H1 (cell line): ENCODE measurements around the gene UMODL1. TPM values are rescaled to one million over a fixed set of nuclear protein-coding genes. Genes with fewer than 3 reads are reported as not detected.

ENCODE experiments used
- CTCF ChIA-PET: fragments of 300-600 bp; sonication (Branson Sonifier 250); formaldehyde crosslinking; loops from one replicate; lab custom pipeline; 2021; ENCODE audit not compliant: partially characterized antibody; lab: Charles Lee
- POLR2A ChIA-PET: fragments of 300-600 bp; sonication (Branson Sonifier 250); formaldehyde crosslinking; loops from one replicate; lab custom pipeline; 2021; ENCODE audit warnings: inconsistent platforms; ENCODE audit not compliant: partially characterized antibody; lab: Charles Lee
- DNase-seq, 2 experiments: peaks; one replicate each; pipeline versions ENCODE4 v3.0.0 to v3.0.0-alpha.2; 2010 to 2022; ENCODE audit warnings: low spot score in 2 of 2, low read depth in 1 of 2, mixed read lengths in 1 of 2
- FAIRE-seq: peaks from 2 replicates; lab custom pipeline; 2011; peaks lifted over from hg19 to GRCh38; lab: Jason Lieb, UNC
- H2AFZ ChIP-seq: 2 replicates; pipeline ENCODE4 v1.8.1; 2012; ENCODE audit warnings: low read length, inconsistent platforms
- H2AK5ac ChIP-seq: 2 replicates; pipeline ENCODE4 v1.6.1; 2013; ENCODE audit warnings: low read depth, low read length
- H2BK120ac ChIP-seq: replicated peaks from 2 replicates; pipeline ENCODE3; 2013; ENCODE audit warnings: low read depth, low read length, inconsistent platforms
- H2BK12ac ChIP-seq: 2 replicates; pipeline ENCODE4 v1.6.1; 2013; ENCODE audit warnings: low read depth, low read length
- H2BK15ac ChIP-seq: 2 replicates; pipeline ENCODE4 v1.6.1; 2013; ENCODE audit warnings: low read length
- H2BK20ac ChIP-seq: 2 replicates; pipeline ENCODE4 v1.6.1; 2013; ENCODE audit warnings: low read length
- H2BK5ac ChIP-seq: 2 replicates; pipeline ENCODE4 v1.6.1; 2013; ENCODE audit warnings: low read depth, low read length
- H3K14ac ChIP-seq: 2 replicates; pipeline ENCODE4 v1.6.1; 2013; ENCODE audit warnings: inconsistent platforms; ENCODE audit not compliant: insufficient read length
- H3K18ac ChIP-seq: 2 replicates; pipeline ENCODE4 v1.6.1; 2013; ENCODE audit warnings: low read length; ENCODE audit errors: extremely low read depth
- H3K23ac ChIP-seq: 2 replicates; pipeline ENCODE4 v1.6.1; 2013; ENCODE audit warnings: inconsistent platforms; ENCODE audit not compliant: insufficient read length
- H3K23me2 ChIP-seq: 2 replicates; pipeline ENCODE4 v1.6.1; 2013; ENCODE audit warnings: low read depth, low read length
- H3K27ac ChIP-seq: 2 replicates; pipeline ENCODE4 v1.6.1; 2011; ENCODE audit warnings: low read depth, low read length, inconsistent platforms
- H3K27me3 ChIP-seq, 4 experiments: replicated peaks in 1 of 4; 1 replicate in 1 of 4; 2 replicates in 3 of 4; pipeline versions ENCODE4 v1.6.1 to v1.8.1; 2011 to 2013; ENCODE audit warnings: low read length in 3 of 4, mild to moderate bottlenecking in 3 of 4, inconsistent platforms in 2 of 4, mixed read lengths in 2 of 4, moderate library complexity in 1 of 4; ENCODE audit not compliant: control insufficient read depth in 3 of 4, insufficient read depth in 3 of 4; ENCODE audit errors: extremely low read depth in 1 of 4
- H3K36me3 ChIP-seq, 4 experiments: 2 replicates each; pipeline versions ENCODE4 v1.6.1 to v1.8.1; 2011 to 2013; ENCODE audit warnings: mild to moderate bottlenecking in 4 of 4, low read length in 3 of 4, moderate library complexity in 2 of 4, control low read depth in 1 of 4, inconsistent platforms in 1 of 4; ENCODE audit not compliant: insufficient read depth in 4 of 4, control insufficient read depth in 2 of 4
- H3K4ac ChIP-seq: replicated peaks from 2 replicates; pipeline ENCODE3; 2013; ENCODE audit warnings: low read length, low read depth, mixed read lengths, inconsistent platforms; ENCODE audit not compliant: insufficient read length
- H3K4me1 ChIP-seq, 4 experiments: replicated peaks in 1 of 4; 1 replicate in 1 of 4; 2 replicates in 3 of 4; pipeline versions ENCODE4 v1.6.1 to v1.8.1; 2011 to 2013; ENCODE audit warnings: low read length in 3 of 4, inconsistent platforms in 2 of 4, mixed read lengths in 1 of 4; ENCODE audit not compliant: insufficient read depth in 4 of 4, control insufficient read depth in 3 of 4
- H3K4me2 ChIP-seq, 2 experiments: 2 replicates each; pipeline versions ENCODE4 v1.6.1 to v1.8.1; 2011 to 2013; ENCODE audit warnings: low read depth in 2 of 2, low read length in 2 of 2, control low read depth in 1 of 2, inconsistent platforms in 1 of 2, mild to moderate bottlenecking in 1 of 2; ENCODE audit not compliant: insufficient read depth in 1 of 2
- H3K4me3 ChIP-seq, 4 experiments: fragments of 200-600, 300-600 bp in 1 of 4; sonication (generic), shearing (Covaris generic), sonication (Bioruptor Twin) in 1 of 4; 2 replicates each; pipeline versions ENCODE4 v1.5.1 to v1.8.1; 2011 to 2016; ENCODE audit warnings: low read length in 4 of 4, low read depth in 3 of 4, control low read depth in 2 of 4, inconsistent platforms in 2 of 4, mild to moderate bottlenecking in 2 of 4, mixed read lengths in 1 of 4, moderate library complexity in 1 of 4; ENCODE audit not compliant: insufficient read depth in 2 of 4; ENCODE audit errors: extremely low read depth in 1 of 4
- H3K56ac ChIP-seq: replicated peaks from 2 replicates; pipeline ENCODE3; 2013; ENCODE audit warnings: low read depth, mild to moderate bottlenecking, mixed read lengths, low read length, inconsistent platforms; ENCODE audit not compliant: insufficient read length
- H3K79me1 ChIP-seq: 2 replicates; pipeline ENCODE4 v1.6.1; 2013; ENCODE audit warnings: low read depth, low read length, control low read depth
- H3K79me2 ChIP-seq, 2 experiments: 2 replicates each; pipeline versions ENCODE4 v1.6.1 to v1.8.1; 2012 to 2013; ENCODE audit warnings: low read length in 2 of 2, mild to moderate bottlenecking in 2 of 2, inconsistent platforms in 1 of 2; ENCODE audit not compliant: insufficient read depth in 2 of 2, control insufficient read depth in 1 of 2
- H3K9ac ChIP-seq, 4 experiments: replicated peaks in 1 of 4; 1 replicate in 1 of 4; 2 replicates in 3 of 4; pipeline versions ENCODE4 v1.6.1 to v1.8.1; 2011 to 2013; ENCODE audit warnings: low read depth in 3 of 4, low read length in 3 of 4, control low read depth in 2 of 4, mild to moderate bottlenecking in 2 of 4, moderate library complexity in 2 of 4, inconsistent platforms in 1 of 4; ENCODE audit errors: extremely low read depth in 1 of 4
- H3K9me3 ChIP-seq, 2 experiments: 2 replicates each; pipeline versions ENCODE4 v1.6.1 to v1.8.1; 2012 to 2013; ENCODE audit warnings: mild to moderate bottlenecking in 2 of 2, moderate library complexity in 2 of 2, control low read depth in 1 of 2, inconsistent platforms in 1 of 2, low read depth in 1 of 2, low read length in 1 of 2, mixed read lengths in 1 of 2; ENCODE audit not compliant: insufficient read depth in 2 of 2
- H4K20me1 ChIP-seq, 2 experiments: replicated peaks in 1 of 2; 2 replicates each; pipeline versions ENCODE3 to v1.8.1; 2011 to 2013; ENCODE audit warnings: inconsistent platforms in 2 of 2, low read length in 2 of 2, mild to moderate bottlenecking in 1 of 2; ENCODE audit not compliant: insufficient read depth in 2 of 2, control insufficient read depth in 1 of 2
- H4K5ac ChIP-seq: 2 replicates; pipeline ENCODE4 v1.6.1; 2013; ENCODE audit warnings: low read length, low read depth, mixed read lengths, inconsistent platforms; ENCODE audit not compliant: insufficient read length
- H4K8ac ChIP-seq: 2 replicates; pipeline ENCODE4 v1.8.0; 2013; ENCODE audit warnings: mild to moderate bottlenecking, moderate library complexity, low read length, inconsistent platforms; ENCODE audit not compliant: insufficient read depth; ENCODE audit errors: extremely low read depth
- H4K91ac ChIP-seq: replicated peaks from 2 replicates; pipeline ENCODE3; 2013; ENCODE audit warnings: low read length, mixed read lengths, inconsistent platforms; ENCODE audit not compliant: insufficient read length
- CEBPB ChIP-seq: IDR thresholded peaks from 2 replicates; pipeline ENCODE4 v1.6.1; 2012; ENCODE audit warnings: low read depth, low read length
- EP300 ChIP-seq, 2 experiments: IDR thresholded peaks; 1 replicate in 1 of 2; 2 replicates in 1 of 2; pipeline ENCODE4 v1.6.1; 2011 to 2012; ENCODE audit warnings: low read depth in 2 of 2, low read length in 2 of 2, mild to moderate bottlenecking in 2 of 2, borderline replicate concordance in 1 of 2, inconsistent platforms in 1 of 2, moderate library complexity in 1 of 2
- KDM5A ChIP-seq: fragments of 200-600 bp; IDR thresholded peaks from 2 replicates; pipeline ENCODE4 v1.7.1; 2012; ENCODE audit warnings: mild to moderate bottlenecking, low read length, inconsistent platforms, mixed read lengths
- MAX ChIP-seq: IDR thresholded peaks from 2 replicates; pipeline ENCODE4 v1.6.1; 2012; ENCODE audit warnings: inconsistent platforms
- RAD21 ChIP-seq, 2 experiments: IDR thresholded peaks in 1 of 2; conservative IDR thresholded peaks in 1 of 2; 2 replicates each; pipeline ENCODE4 v1.6.1; 2011; ENCODE audit warnings: low read depth in 2 of 2, low read length in 2 of 2, improper control_type of control experiment in 1 of 2, inconsistent platforms in 1 of 2, mild to moderate bottlenecking in 1 of 2, moderate library complexity in 1 of 2
- RNF2 ChIP-seq: fragments of 200-900, 300-1000 bp; sonication (generic); IDR thresholded peaks from 2 replicates; pipeline ENCODE4 v1.7.1; 2016; ENCODE audit warnings: borderline replicate concordance, low read depth, mild to moderate bottlenecking, antibody characterized with exemption, low read length; ENCODE audit not compliant: poor library complexity, severe bottlenecking; ENCODE audit errors: missing control alignments
- SIN3A ChIP-seq, 2 experiments: IDR thresholded peaks in 1 of 2; conservative IDR thresholded peaks in 1 of 2; 2 replicates each; pipeline ENCODE4 v1.6.1; 2011 to 2012; ENCODE audit warnings: low read length in 2 of 2, improper control_type of control experiment in 1 of 2, low read depth in 1 of 2, mild to moderate bottlenecking in 1 of 2
- SP1 ChIP-seq: IDR thresholded peaks from 2 replicates; pipeline ENCODE4 v1.6.1; 2011; ENCODE audit warnings: low read depth, low read length
- SP2 ChIP-seq: IDR thresholded peaks from 2 replicates; pipeline ENCODE4 v1.6.1; 2012; ENCODE audit warnings: mild to moderate bottlenecking, low read length, inconsistent platforms
- WGBS, 2 experiments: shearing (Covaris generic) in 1 of 2; methylation state at CpG; one replicate each; pipeline versions ENCODE4 v1.1.6 to v1.1.7; 2013 to 2015; ENCODE audit warnings: low lambda C conversion rate in 2 of 2, mixed read lengths in 2 of 2, inconsistent platforms in 1 of 2, low coverage in 1 of 2, missing lambda C conversion rate in 1 of 2; ENCODE audit not compliant: insufficient replicate concordance in 2 of 2, insufficient coverage in 1 of 2, insufficient read length in 1 of 2; ENCODE audit errors: extremely low coverage in 1 of 2, missing lambda C conversion rate in 1 of 2; 5-methylcytosine and 5-hydroxymethylcytosine counted together
- polyA plus RNA-seq, 7 experiments: library from polyadenylated mRNA; depleted of rRNA in 3 of 7; stranded (reverse) in 5 of 7; unstranded in 2 of 7; fragments of >200 nt in 5 of 7; fragments of 200-250 nt in 2 of 7; gene quantifications; 1 replicate in 5 of 7; 2 replicates in 1 of 7; 4 replicates in 1 of 7; pipeline versions ENCODE4 v1.2.1 to v1.2.3, GENCODE V29; 2011 to 2013; ENCODE audit warnings: missing spikeins in 2 of 7, mixed read lengths in 2 of 7
- total RNA-seq: library from RNA; stranded (reverse); fragmentation: NEBNext Ultra II Directional; extraction: Animal tissue kit (Norgen Biotek cat#: 25700); gene quantifications from 2 replicates; pipeline ENCODE4 v1.2.1, GENCODE V29; 2021

Gene UMODL1
- total and polyA plus RNA-seq, 2 of the 8 experiments (the other 6 are each of a cell fraction or from before 2014, with no cell fraction given): not detected

GRCh38 chr21:42145569-42146272, 74.6 kb downstream of the UMODL1 start:
- peak; percentile 80 for FAIRE-seq
- CTCF ChIA-PET: interaction anchor here (0.7 to 3.5 kb wide), 49 partner anchors 8 to 534 kb away, joined by 3 to 32 read pairs (median 4); partner anchors contain the start of gene TFF3
- H2BK20ac ChIP-seq: no peak overlapping the region
- H4K8ac ChIP-seq: no peak overlapping the region
- 47% methylated on average over 15 of the region's 15 CpGs; no CpG with 5 or more reads in 1 of the 2 experiments for WGBS, 2 experiments
- H4K91ac ChIP-seq: no peak overlapping the region
- peaks cover 0 to 2% of the 10 kb centered on the region in 2 experiments for H4K20me1 ChIP-seq
- no peak overlapping the region for H3K4me2 ChIP-seq
- H3K79me1 ChIP-seq: no peaks in the 10 kb centered on the region
- H3K18ac ChIP-seq: no peak overlapping the region
- no peaks in the 10 kb centered on the region; a peak in 1 of 7 replicates for H3K27me3 ChIP-seq
- H2BK120ac ChIP-seq: no peak overlapping the region
- no peak overlapping the region for H3K4me3 ChIP-seq
- no peaks in the 10 kb centered on the region for H3K36me3 ChIP-seq
- H3K4me1 ChIP-seq: no peaks in the 10 kb centered on the region
- H3K56ac ChIP-seq: no peak overlapping the region
- POLR2A ChIA-PET: no interaction called here
- H3K9ac ChIP-seq: no peak overlapping the region
- no peak overlapping the region for H2BK5ac ChIP-seq
- no peak overlapping the region for H3K4ac ChIP-seq
- H3K27ac ChIP-seq: no peak overlapping the region
- peak; percentile 7 to 74 for DNase-seq
- no peaks in the 10 kb centered on the region for H3K79me2 ChIP-seq
- H3K23me2 ChIP-seq: peaks cover 6% of the 10 kb centered on the region; the same call in 1 of the 2 replicates
- no peaks in the 10 kb centered on the region for H3K9me3 ChIP-seq
- no peak overlapping the region for H4K5ac ChIP-seq
- H2BK12ac ChIP-seq: no peak overlapping the region
- no peak overlapping the region for H3K23ac ChIP-seq
- H2AK5ac ChIP-seq: no peak overlapping the region
- H2AFZ ChIP-seq: no peak overlapping the region
- H2BK15ac ChIP-seq: no peak overlapping the region
- no peak overlapping the region for H3K14ac ChIP-seq
- TF ChIP-seq RAD21 (IDR thresholded peaks at IDR 0.05 in 1 of 2, conservative IDR thresholded peaks at IDR 0.05 in 1 of 2; ENCODE audit: low read depth in 2 of 2, low read length in 2 of 2) (peak; percentile 94 to 96), RNF2 (no peak), CEBPB (no peak), EP300 (IDR thresholded peaks at IDR 0.05; ENCODE audit: borderline replicate concordance in 1 of 2, low read depth in 2 of 2, low read length in 2 of 2) (no peak), KDM5A (no peak), MAX (no peak), SIN3A (conservative IDR thresholded peaks at IDR 0.05 in 1 of 2, IDR thresholded peaks at IDR 0.05 in 1 of 2; ENCODE audit: low read depth in 1 of 2, low read length in 2 of 2) (no peak), SP1 (no peak), SP2 (no peak)
